Measurements from ENCODE around the gene PCGF3. TPM values are rescaled to one million over a fixed set of nuclear protein-coding genes. Genes with fewer than 3 reads are reported as not detected.

The PCGF3 gene
- total RNA-seq, result 82.7 TPM

- peak; percentile 95 for DNase-seq
Observed at GRCh38 chr4:705278-706082, at the start of gene PCGF3. TSS of gene PCGF3 (plus strand) at chr4:705832. CDS start at chr4:733681, 27,849 bp downstream.

- DNase-seq, result no peak
Observed at GRCh38 chr4:656436-657337, 48.9 kb upstream of the PCGF3 start.

GRCh38 chr4:657338-657833 is 48.2 kb upstream of the PCGF3 start:
- no peak for DNase-seq

- DNase-seq, result no peak
Observed at GRCh38 chr4:657834-658667, 47.6 kb upstream of the PCGF3 start.

- no peak for DNase-seq
Observed at GRCh38 chr4:658681-659667, 46.7 kb upstream of the PCGF3 start.

GRCh38 chr4:659851-660250 is 45.8 kb upstream of the PCGF3 start:
- no peak for DNase-seq

GRCh38 chr4:660401-660800 is 45.2 kb upstream of the PCGF3 start:
- no peak for DNase-seq

GRCh38 chr4:661231-661630 is 44.4 kb upstream of the PCGF3 start:
- no peak for DNase-seq

- no peak for DNase-seq
Observed at GRCh38 chr4:661881-662761, 43.5 kb upstream of the PCGF3 start.

GRCh38 chr4:663046-663437 is 42.6 kb upstream of the PCGF3 start:
- no peak for DNase-seq

GRCh38 chr4:663438-664428 is 41.9 kb upstream of the PCGF3 start:
- no peak for DNase-seq

- DNase-seq, result no peak
Observed at GRCh38 chr4:664713-665231, 40.9 kb upstream of the PCGF3 start.

- DNase-seq, result no peak
Observed at GRCh38 chr4:665381-665750, 40.3 kb upstream of the PCGF3 start.

- DNase-seq, result no peak
Observed at GRCh38 chr4:665751-666435, 39.7 kb upstream of the PCGF3 start.

GRCh38 chr4:666436-666810 is 39.2 kb upstream of the PCGF3 start:
- DNase-seq, result no peak

GRCh38 chr4:666822-667544 is 38.6 kb upstream of the PCGF3 start:
- DNase-seq, result no peak

GRCh38 chr4:667545-667925 is 38.1 kb upstream of the PCGF3 start:
- no peak for DNase-seq
